Karpas-422 (cell line): ENCODE data around the gene TMEM201. TPM values are rescaled to one million over a fixed set of nuclear protein-coding genes. Genes with fewer than 3 reads are reported as not detected.

Experiments
- DNase-seq: peaks from one replicate; pipeline ENCODE4 v3.0.0-alpha.2; 2015
- H2AFZ ChIP-seq: fragments of 200-600 bp; sonication (generic); 2 replicates; pipeline ENCODE4 v1.6.1; 2014; ENCODE audit warnings: antibody characterized with exemption, low read length, mixed read lengths
- H3K27ac ChIP-seq: fragments of 200-600 bp; sonication (generic); 2 replicates; pipeline ENCODE4 v1.5.1; 2014; ENCODE audit warnings: mild to moderate bottlenecking, low read length, moderate library complexity
- H3K27me3 ChIP-seq: fragments of 200-600 bp; sonication (generic); 2 replicates; pipeline ENCODE4 v1.6.1; 2014; ENCODE audit warnings: low read length, mixed read lengths
- H3K36me3 ChIP-seq: fragments of 200-600 bp; sonication (generic); 2 replicates; pipeline ENCODE4 v1.6.1; 2014; ENCODE audit warnings: low read length, mixed read lengths; ENCODE audit not compliant: insufficient read depth
- H3K4me1 ChIP-seq: fragments of 200-600 bp; sonication (generic); 2 replicates; pipeline ENCODE4 v1.6.1; 2014; ENCODE audit warnings: mild to moderate bottlenecking, low read length, mixed read lengths
- H3K4me2 ChIP-seq: fragments of 200-600 bp; sonication (generic); 2 replicates; pipeline ENCODE4 v1.6.1; 2014; ENCODE audit warnings: low read length, low read depth, mild to moderate bottlenecking; ENCODE audit not compliant: poor library complexity, severe bottlenecking
- H3K4me3 ChIP-seq: fragments of 200-600 bp; sonication (generic); 2 replicates; pipeline ENCODE4 v1.5.1; 2014; ENCODE audit warnings: mild to moderate bottlenecking, antibody characterized with exemption, low read length, mixed read lengths
- H3K79me2 ChIP-seq: fragments of 200-600 bp; sonication (generic); 2 replicates; pipeline ENCODE4 v1.6.1; 2014; ENCODE audit warnings: mild to moderate bottlenecking, low read length, mixed read lengths
- H3K9ac ChIP-seq: fragments of 200-600 bp; sonication (generic); 2 replicates; pipeline ENCODE4 v1.6.0; 2014; ENCODE audit warnings: low read length
- H3K9me2 ChIP-seq: fragments of 200-600 bp; sonication (generic), shearing (Covaris generic); replicated peaks from 2 replicates; pipeline ENCODE4 v1.6.0; 2014; ENCODE audit warnings: mild to moderate bottlenecking, low read length, moderate library complexity; ENCODE audit not compliant: insufficient read depth
- H3K9me3 ChIP-seq: fragments of 300-700, 200-600 bp; sonication (generic); 2 replicates; pipeline ENCODE4 v1.6.1; 2014; ENCODE audit warnings: low read length, mixed read lengths
- H4K20me1 ChIP-seq: fragments of 200-600 bp; sonication (generic); 2 replicates; pipeline ENCODE4 v1.6.1; 2014; ENCODE audit warnings: mild to moderate bottlenecking, antibody characterized with exemption, low read length, low read depth; ENCODE audit not compliant: insufficient read depth
- total RNA-seq: library from RNA; depleted of rRNA; stranded (reverse); fragments of >200 nt; shearing (Covaris generic); gene quantifications from 2 replicates; pipeline ENCODE4 v1.2.3, GENCODE V29; 2014; ENCODE audit warnings: low replicate concordance; rRNA removed

The TMEM201 gene, protein sequence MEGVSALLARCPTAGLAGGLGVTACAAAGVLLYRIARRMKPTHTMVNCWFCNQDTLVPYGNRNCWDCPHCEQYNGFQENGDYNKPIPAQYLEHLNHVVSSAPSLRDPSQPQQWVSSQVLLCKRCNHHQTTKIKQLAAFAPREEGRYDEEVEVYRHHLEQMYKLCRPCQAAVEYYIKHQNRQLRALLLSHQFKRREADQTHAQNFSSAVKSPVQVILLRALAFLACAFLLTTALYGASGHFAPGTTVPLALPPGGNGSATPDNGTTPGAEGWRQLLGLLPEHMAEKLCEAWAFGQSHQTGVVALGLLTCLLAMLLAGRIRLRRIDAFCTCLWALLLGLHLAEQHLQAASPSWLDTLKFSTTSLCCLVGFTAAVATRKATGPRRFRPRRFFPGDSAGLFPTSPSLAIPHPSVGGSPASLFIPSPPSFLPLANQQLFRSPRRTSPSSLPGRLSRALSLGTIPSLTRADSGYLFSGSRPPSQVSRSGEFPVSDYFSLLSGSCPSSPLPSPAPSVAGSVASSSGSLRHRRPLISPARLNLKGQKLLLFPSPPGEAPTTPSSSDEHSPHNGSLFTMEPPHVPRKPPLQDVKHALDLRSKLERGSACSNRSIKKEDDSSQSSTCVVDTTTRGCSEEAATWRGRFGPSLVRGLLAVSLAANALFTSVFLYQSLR
- 9.3 and 12.2 TPM in 2 replicates for total RNA-seq

GRCh38 chr1:9588551-9589143 lies at the start of gene TMEM201:
Gene TMEM201 (plus strand): TSS chr1:9588911. CDS start chr1:9588931, 20 bp downstream.
- no peaks in the 10 kb centered on the region for H3K9me2 ChIP-seq
- peak within 1 kb of the TSS; percentile 86 for H3K4me2 ChIP-seq
- peaks cover 40% of the 10 kb centered on the region for H4K20me1 ChIP-seq
- peaks cover 46% of the 10 kb centered on the region for H3K79me2 ChIP-seq
- peaks cover 44% of the 10 kb centered on the region for H3K4me1 ChIP-seq
- peaks cover 13% of the 10 kb centered on the region; the same call in 1 of the 2 replicates for H3K36me3 ChIP-seq
- H2AFZ ChIP-seq: no peak within 1 kb of the TSS
- H3K27ac ChIP-seq: peak within 1 kb of the TSS; percentile 39
- H3K4me3 ChIP-seq: peak within 1 kb of the TSS; percentile 75
- DNase-seq: peak; percentile 98
- H3K27me3 ChIP-seq: no peaks in the 10 kb centered on the region
- peak within 1 kb of the TSS; percentile 70 for H3K9ac ChIP-seq
- H3K9me3 ChIP-seq: no peaks in the 10 kb centered on the region

GRCh38 chr1:9539165-9539828 lies 49.4 kb upstream of the TMEM201 start, which contains the start of gene SLC25A33:
Gene SLC25A33 (plus strand): TSS chr1:9539465. CDS start chr1:9539692, 227 bp downstream.
- H3K27me3 ChIP-seq: no peaks in the 10 kb centered on the region
- peak within 1 kb of the TSS; percentile 62 for H3K27ac ChIP-seq
- peak within 1 kb of the TSS; percentile 90 for H3K4me2 ChIP-seq
- peaks cover 30% of the 10 kb centered on the region for H4K20me1 ChIP-seq
- peaks cover 48% of the 10 kb centered on the region for H3K79me2 ChIP-seq
- H3K4me1 ChIP-seq: peaks cover 38% of the 10 kb centered on the region
- no peaks in the 10 kb centered on the region for H3K9me2 ChIP-seq
- peak within 1 kb of the TSS; percentile 96 for H2AFZ ChIP-seq
- H3K4me3 ChIP-seq: peak within 1 kb of the TSS; percentile 83
- peaks cover 14% of the 10 kb centered on the region for H3K36me3 ChIP-seq
- H3K9me3 ChIP-seq: no peaks in the 10 kb centered on the region
- DNase-seq: peak; percentile 99
- peak within 1 kb of the TSS; percentile 92 for H3K9ac ChIP-seq

DNA sequence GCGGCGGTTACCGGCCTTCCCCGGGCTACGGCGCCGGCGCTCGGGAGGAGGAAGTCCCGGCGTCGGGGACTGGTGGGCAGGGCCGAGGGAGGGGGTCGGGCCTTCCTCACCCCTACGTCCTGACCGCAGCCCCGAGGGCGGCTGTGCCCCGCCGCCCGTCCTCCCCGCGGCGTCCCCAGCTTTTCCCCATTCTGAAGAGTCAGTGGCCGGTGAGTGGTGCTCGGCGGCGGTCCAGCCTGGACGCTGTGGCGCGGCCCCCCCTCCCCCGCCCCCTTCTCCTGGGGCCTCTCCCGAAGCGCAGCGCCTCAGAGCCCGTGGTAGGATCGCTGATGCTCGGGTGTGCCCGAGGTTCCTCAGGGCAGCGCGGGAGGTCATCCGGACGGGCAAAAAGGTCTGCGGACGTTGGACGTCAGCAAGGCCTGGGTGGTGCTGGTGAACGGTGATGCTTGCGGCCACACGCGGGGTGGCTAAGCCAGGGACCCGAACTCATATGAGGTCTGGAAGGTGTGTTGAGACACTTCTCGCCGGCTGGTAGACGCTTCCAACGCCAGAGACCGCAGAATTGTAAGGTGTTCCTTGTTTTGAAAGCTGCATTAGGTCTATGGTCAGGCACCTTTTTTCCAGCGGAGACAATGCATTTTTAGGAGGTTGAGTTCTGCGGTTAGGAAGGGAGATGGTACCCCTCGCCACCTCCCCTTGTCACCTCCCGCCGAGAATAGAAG lies 48.7 kb upstream of the TMEM201 start:
- Histone ChIP-seq H3K4me1 (peaks cover 45% of the 10 kb centered on the region), H3K79me2 (peaks cover 55% of the 10 kb centered on the region), H3K36me3 (peaks cover 14% of the 10 kb centered on the region), H3K9me2 (no peaks in the 10 kb centered on the region), H3K4me2 (peak overlapping the region; percentile 90), H3K27me3 (no peaks in the 10 kb centered on the region), H3K4me3 (peak overlapping the region; percentile 83), H4K20me1 (peaks cover 37% of the 10 kb centered on the region), H3K9me3 (no peaks in the 10 kb centered on the region), H3K9ac (peak overlapping the region; percentile 92), H3K27ac (peak overlapping the region; percentile 62), H2AFZ (no peak overlapping the region)
- peak; percentile 77 for DNase-seq

DNA sequence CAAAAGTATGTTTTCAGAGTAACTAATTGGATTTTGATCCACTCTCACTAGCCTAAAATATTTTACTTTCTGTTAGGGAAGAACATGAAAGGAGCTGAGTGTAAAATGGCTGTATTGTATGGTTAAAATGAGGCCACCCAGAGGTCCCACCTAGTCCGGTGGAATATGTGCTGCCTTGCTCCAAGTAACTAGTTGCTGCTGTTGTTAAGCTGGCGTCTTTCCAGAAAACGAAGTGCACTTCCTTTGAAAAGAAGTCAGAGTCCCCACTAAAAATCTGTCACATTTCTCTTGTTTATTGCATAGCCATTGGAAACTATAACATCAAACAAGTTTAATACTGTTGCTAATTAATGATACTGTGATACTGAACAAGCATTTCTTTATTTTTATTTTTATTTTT lies 46.3 kb upstream of the TMEM201 start:
- peaks cover 58% of the 10 kb centered on the region for H3K4me1 ChIP-seq
- peaks cover 18% of the 10 kb centered on the region for H3K36me3 ChIP-seq
- peaks cover 56% of the 10 kb centered on the region for H4K20me1 ChIP-seq
- no peak for DNase-seq
- H3K27ac ChIP-seq: 0 out of 2 replicates have a peak overlapping the region, but pooled peaks have one; percentile 62
- H3K27me3 ChIP-seq: no peaks in the 10 kb centered on the region
- H3K9me2 ChIP-seq: no peaks in the 10 kb centered on the region
- no peak overlapping the region for H2AFZ ChIP-seq
- peaks cover 78% of the 10 kb centered on the region for H3K79me2 ChIP-seq
- no peaks in the 10 kb centered on the region for H3K9me3 ChIP-seq
- peak overlapping the region; percentile 90 for H3K4me2 ChIP-seq
- H3K9ac ChIP-seq: no peak overlapping the region
- H3K4me3 ChIP-seq: no peak overlapping the region

- Histone ChIP-seq H3K27ac (no peak overlapping the region), H3K9me2 (no peaks in the 10 kb centered on the region), H4K20me1 (peaks cover 76% of the 10 kb centered on the region), H3K9ac (no peak overlapping the region), H3K27me3 (no peaks in the 10 kb centered on the region), H3K4me3 (no peak overlapping the region), H3K9me3 (no peaks in the 10 kb centered on the region), H3K4me2 (no peak overlapping the region), H2AFZ (no peak overlapping the region), H3K4me1 (peaks cover 54% of the 10 kb centered on the region), H3K36me3 (peaks cover 18% of the 10 kb centered on the region), H3K79me2 (peaks cover 96% of the 10 kb centered on the region)
- DNase-seq: no peak
Observed at GRCh38 chr1:9544926-9545325, 43.8 kb upstream of the TMEM201 start.

- Histone ChIP-seq H3K36me3 (peaks cover 13% of the 10 kb centered on the region; the same call in 1 of the 2 replicates), H3K9me3 (no peaks in the 10 kb centered on the region), H4K20me1 (peaks cover 54% of the 10 kb centered on the region), H3K9ac (no peak overlapping the region), H3K27me3 (no peaks in the 10 kb centered on the region), H3K27ac (peak overlapping the region; percentile 96; the same call in 1 of the 2 replicates), H3K79me2 (peaks cover 85% of the 10 kb centered on the region), H3K4me2 (no peak overlapping the region), H2AFZ (no peak overlapping the region), H3K9me2 (no peaks in the 10 kb centered on the region), H3K4me1 (peaks cover 70% of the 10 kb centered on the region), H3K4me3 (no peak overlapping the region)
- no peak for DNase-seq
Observed at GRCh38 chr1:9549955-9550546, 38.7 kb upstream of the TMEM201 start.

DNA sequence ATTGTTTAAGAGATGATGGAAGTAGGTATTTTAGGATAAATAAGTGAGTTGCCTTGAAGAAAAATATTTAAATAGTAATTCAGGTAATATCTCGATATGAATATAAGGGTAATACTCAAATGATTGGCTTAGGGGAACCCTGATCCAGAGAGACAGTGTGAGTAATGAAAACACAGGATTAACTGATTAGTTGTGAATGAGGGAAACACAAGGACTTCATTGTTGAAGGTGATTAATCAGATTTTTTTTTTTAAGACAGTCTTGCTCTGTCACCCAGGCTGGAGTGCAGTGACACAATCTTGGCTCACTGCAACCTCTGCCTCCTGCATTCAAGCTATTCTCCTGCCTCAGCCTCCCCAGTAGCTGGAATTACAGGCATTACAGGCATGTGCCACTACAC lies 36.7 kb upstream of the TMEM201 start:
- H3K9ac ChIP-seq: no peak overlapping the region
- peak overlapping the region; percentile 96 for H3K27ac ChIP-seq
- no peaks in the 10 kb centered on the region for H3K9me2 ChIP-seq
- peaks cover 77% of the 10 kb centered on the region for H3K4me1 ChIP-seq
- no peak overlapping the region for H3K4me2 ChIP-seq
- no peak overlapping the region for H2AFZ ChIP-seq
- no peaks in the 10 kb centered on the region for H3K27me3 ChIP-seq
- H3K36me3 ChIP-seq: peaks cover 21% of the 10 kb centered on the region
- H3K9me3 ChIP-seq: no peaks in the 10 kb centered on the region
- peaks cover 41% of the 10 kb centered on the region for H4K20me1 ChIP-seq
- no peak overlapping the region for H3K4me3 ChIP-seq
- no peak for DNase-seq
- peaks cover 81% of the 10 kb centered on the region for H3K79me2 ChIP-seq
